GM10847 (cell line): ENCODE measurements around the gene TP53I13.

ENCODE experiments used
- POLR2A ChIP-seq: IDR thresholded peaks from 2 replicates; pipeline ENCODE4 v1.6.1; 2011; ENCODE audit not compliant: insufficient read length; ENCODE audit errors: extremely low read depth

Gene TP53I13

GRCh38 chr17:29592850-29593551 lies 24.5 kb downstream of the TP53I13 start, which contains the start of gene ANKRD13B:
Gene ANKRD13B (plus strand): TSS chr17:29593132. CDS start chr17:29593622, 490 bp downstream.
- no peak for TF ChIP-seq POLR2A

GRCh38 chr17:29593591-29594518 lies 25.4 kb downstream of the TP53I13 start:
- no peak for TF ChIP-seq POLR2A

DNA sequence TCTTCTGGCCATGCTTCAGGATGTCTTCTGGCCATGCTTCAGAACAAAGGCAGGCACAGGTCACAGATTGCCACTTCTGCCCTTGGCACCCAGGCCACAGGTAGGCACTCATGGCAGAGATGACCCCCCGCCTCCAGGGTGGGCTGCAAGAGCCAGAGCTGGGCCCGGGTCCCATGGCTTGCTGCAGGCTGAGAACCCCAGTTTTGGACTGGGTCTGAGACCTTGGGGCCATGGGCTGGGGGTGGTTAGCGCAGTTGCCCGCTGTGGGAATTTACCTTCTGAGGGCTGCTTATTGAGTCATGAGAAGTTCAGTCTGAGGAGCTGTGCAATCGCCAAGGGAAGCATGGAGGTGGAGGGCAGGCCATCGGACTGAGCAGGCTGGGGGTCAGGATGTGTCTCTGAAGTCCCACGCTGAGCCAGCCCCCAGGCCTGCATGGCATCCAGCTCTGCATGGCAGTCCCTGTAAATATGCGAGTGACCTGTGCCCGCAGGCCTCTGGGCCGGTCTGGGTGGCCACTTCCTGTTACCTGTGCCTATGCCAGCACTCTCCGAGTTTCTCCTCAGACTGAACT lies 26.1 kb downstream of the TP53I13 start:
- TF ChIP-seq POLR2A = no peak

DNA sequence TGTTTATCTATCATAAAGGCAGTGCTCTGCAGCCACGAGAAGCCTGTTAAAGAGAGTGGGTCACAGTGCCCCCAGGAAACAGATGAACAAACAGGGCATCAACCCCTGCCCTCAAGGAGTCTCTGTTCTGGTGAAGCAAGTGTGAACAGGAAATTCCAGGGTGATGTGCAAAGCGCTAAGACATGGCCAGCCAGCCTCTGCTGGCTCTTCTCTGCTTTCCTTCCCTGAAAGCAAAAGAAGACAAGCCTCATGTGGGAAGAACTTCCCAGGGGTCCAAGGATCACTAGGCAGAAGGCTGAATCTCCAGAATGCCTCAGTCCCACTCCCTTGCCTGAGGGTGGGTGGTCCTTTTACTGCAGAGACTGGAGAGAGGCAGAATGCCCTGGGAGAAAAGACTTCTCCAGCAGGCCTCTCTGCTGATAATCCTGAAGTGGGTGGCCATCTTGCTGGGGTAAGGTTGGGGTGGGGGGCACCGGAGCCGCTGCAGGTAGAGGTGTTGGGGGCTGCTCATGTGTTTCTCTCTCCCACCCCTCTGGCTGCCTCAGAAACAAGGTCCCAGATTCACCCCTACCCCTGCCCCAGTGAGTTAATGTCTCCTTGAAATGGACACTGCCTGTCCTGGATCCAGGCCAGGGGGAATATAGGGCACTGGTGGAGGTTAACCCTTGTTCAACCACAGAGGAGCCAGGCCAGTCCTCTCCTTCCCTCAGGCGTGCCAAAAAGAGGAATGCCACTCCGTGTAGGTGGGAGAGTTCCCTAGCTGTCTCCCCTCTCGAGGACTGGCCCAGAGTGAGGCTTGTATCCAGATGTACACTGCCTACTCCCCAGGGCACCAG lies 26.8 kb downstream of the TP53I13 start:
- TF ChIP-seq POLR2A = no peak

GRCh38 chr17:29595943-29596774 lies 27.7 kb downstream of the TP53I13 start:
- no peak for TF ChIP-seq POLR2A

- TF ChIP-seq POLR2A = no peak
These were observed 28.3 kb downstream of the TP53I13 start for GRCh38 chr17:29596811-29597210.

DNA sequence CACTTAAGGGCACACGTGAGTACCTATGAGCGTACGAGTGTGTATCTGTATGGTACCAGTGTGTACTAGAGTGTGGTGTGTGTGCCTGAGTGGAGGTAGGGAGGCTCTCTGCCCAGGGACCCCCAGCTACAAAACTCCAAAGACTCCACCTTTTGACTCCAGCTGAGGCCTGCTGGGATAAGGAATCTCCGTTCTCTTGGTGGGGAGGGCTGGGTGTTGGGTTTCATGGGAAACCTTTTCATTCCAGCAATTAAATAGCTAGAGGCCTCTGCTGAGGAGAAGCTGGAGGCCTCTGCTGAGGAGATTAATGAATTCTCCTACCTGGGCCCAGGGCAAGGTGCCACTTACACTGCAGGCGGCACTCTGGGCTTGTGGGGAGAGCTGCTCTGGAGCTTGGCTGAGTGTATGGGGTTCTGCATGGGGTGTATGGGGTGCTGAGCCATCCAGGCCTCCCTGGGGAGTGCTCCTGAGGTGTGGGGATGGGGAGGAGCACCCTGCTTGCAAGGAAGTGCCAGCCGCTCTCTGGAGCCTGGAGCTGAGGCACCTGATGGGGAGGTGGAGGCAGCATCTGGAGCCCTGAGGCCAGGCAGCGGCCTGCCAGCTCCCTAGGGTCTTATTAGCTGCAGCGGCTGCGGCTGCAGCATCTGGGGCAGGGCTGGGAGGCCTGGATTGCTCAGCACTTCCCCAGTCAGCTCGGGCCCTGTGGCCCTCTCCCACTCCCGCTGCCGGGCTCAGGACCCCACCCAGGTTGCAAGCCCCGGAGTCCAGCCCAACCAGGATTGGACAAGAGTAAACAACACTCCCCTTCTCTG lies 29.1 kb downstream of the TP53I13 start:
- TF ChIP-seq POLR2A = no peak

DNA sequence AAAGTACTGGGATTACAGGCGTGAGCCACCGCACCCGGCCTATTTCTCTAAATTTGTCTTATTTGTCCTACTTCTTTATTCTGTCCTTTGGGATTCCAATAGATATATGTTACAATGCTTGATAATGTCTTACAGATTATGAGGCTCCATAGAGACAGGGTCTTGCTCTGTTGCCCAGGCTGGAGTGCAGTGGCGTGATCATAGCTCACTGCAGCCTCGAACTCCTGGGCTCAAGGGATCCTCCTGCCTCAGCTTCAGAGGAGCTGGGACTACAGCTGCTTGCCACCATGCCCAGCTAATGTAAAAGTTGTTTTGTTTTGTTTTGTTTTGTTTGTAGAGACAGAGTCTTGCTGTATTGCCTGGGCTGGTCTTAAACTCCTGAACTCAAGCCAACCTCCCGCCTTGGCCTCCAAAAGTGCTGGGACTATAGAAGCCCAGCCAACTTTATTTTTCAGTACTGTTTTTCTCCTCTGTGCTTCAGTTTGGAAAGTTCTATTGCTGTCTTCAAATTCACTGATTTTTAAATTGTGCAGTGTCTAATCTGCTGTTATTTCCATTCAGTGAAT lies 34.7 kb downstream of the TP53I13 start:
- TF ChIP-seq POLR2A = no peak

DNA sequence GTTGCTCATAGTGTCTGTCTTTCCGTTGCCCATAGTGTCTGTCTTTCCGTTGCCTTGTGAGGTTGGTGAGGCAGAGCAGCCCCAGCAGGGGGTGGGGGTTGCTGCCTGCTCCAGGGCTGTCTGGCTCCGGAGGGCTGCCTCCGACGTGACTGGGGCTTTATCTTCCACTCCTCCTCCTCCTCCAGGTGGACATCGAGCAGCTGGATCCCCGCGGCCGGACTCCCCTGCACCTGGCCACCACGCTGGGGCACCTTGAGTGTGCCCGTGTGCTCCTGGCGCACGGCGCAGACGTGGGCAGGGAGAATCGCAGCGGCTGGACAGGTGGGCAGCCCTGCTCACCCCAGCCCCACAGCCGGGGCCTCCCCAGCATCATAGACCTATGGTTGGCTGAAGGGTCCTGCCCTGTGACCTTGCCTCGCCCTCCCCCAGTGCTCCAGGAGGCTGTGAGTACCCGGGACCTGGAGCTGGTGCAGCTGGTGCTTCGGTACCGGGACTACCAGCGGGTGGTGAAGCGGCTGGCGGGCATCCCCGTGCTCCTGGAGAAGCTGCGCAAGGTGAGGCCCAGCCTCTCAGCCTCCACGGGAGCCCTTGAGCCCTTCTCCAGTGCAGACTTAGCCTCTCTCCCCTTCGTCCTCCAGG lies 39.2 kb downstream of the TP53I13 start:
- TF ChIP-seq POLR2A = no peak

DNA sequence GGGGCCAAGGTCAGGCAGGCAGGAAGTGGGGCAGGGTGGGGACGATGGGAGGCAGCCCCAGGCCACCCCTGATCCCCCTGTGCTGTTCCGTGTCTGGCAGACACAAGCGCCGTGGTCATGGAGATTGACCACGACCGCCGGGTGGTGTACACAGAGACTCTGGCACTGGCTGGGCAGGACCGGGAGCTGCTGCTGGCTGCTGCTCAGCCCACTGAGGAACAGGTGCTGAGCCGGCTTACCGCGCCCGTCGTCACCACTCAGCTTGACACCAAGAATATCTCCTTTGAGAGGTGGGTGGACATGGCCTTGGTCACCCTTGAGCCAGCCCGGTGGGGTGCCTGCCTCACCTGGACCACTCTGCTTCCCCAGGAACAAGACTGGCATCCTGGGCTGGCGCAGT lies 40.5 kb downstream of the TP53I13 start:
- no peak for TF ChIP-seq POLR2A

DNA sequence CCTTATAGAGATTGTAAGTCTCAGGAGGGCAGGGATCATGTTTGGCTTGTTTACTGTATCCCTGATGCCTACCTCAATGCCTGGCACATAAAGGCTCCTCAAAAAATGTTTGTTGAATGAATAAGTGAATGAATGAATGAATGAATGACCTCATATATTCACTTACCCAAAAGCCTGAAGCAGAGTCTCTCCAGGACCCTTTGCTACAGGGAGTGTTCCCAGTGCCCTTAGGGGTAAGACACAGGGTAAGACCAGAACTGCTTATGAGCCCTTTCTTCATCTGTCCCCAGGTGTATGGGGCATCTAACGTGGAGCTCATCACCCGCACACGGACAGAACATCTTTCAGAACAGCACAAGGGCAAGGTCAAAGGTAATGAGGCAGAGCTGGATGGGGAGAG lies 41.9 kb downstream of the TP53I13 start:
- TF ChIP-seq POLR2A = no peak

DNA sequence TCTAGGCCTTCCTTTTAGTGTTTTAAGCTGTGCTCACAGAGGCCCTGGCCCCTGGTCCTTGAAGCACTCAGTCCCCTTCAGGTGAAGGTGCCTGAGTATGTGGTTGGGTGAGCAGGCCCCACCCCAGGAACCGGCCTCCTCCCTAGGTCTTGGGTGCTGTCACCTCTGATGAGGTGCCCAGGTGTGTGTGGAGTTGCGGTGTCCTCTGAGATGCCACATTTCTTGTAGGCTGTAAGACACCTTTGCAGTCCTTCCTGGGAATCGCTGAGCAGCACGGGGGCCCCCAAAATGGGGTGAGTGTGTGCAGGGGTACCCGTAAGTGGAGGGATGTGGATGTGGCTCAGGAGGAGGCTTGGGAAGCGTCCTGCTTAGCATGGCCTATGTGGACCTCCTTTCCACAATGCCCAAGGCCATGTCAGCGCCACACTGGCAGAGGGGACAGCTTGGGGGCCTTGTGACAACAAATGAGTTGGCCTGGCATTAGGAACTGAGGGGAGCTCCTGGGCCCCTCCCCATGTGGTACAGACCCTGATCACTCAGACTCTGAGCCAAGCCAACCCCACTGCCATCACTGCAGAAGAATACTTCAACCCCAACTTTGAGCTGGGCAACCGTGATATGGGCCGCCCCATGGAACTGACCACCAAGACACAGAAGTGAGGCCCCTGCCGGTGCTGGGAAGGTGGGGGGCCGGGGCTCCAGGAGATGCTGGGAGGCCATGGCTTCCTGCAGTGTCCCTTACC lies 43.0 kb downstream of the TP53I13 start:
- TF ChIP-seq POLR2A = no peak
